Measurements from ENCODE around the gene LILRA6.

- TF ChIP-seq CTCF (IDR thresholded peaks at IDR 0.05 in 4 of 5, conservative IDR thresholded peaks at IDR 0.05 in 1 of 5) (no peak), POLR2A (IDR thresholded peaks at IDR 0.05) (no peak)
Observed at GRCh38 chr19:54209058-54209810, 33.4 kb downstream of the LILRA6 start.
